IPS DF 19.7 (cell line): ENCODE measurements around the gene ECSIT.
"Not testable (repeated sequence)": the region's sequence is repeated elsewhere in the genome, so short reads cannot be mapped to it uniquely, and the experiment has no call there.

Experiments used
- DNase-seq: peaks from one replicate; pipeline ENCODE4 v3.0.0-alpha.2; 2013; ENCODE audit warnings: low read depth, low spot score

ECSIT gene

DNA sequence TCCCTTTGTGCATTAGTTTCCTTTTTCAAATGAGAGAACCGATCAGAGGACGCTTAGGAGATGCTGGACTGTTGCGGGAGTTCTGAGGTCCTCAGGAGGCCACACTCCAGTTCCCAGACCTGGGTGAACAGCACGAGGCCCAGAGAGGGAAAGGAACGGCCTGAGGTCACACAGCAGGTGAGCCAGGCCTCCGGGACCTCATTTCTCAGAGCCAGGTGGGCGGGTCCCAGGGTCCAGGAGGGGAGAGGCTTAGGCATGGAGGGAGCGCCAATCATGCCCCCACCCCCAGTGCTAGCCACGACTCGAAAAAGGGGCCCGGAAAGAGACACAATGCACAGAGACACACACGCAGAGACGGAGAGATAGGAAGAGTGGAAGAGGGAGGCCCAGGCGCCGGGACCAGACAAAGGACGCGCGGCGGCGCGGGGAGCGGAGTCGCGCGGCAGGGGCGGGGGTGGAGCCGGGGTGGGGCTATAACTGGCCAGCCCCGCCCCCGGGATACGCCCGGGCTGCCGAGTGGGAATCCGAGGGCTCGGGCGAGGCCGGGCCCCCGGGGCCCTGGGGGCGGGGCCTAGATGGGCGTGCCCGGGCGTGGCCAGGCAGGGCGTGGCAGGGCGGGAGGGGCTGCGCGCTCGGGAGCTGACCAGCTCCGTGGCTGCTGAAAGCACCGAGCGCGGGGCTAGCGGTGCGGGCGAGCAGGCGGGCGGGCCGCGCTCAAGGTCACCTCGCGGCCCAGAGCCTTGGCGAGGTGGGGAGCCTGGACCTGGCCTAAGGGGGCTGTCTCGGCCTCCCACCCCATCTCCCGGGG lies 49.6 kb downstream of the ECSIT start:
- no peak for DNase-seq

DNA sequence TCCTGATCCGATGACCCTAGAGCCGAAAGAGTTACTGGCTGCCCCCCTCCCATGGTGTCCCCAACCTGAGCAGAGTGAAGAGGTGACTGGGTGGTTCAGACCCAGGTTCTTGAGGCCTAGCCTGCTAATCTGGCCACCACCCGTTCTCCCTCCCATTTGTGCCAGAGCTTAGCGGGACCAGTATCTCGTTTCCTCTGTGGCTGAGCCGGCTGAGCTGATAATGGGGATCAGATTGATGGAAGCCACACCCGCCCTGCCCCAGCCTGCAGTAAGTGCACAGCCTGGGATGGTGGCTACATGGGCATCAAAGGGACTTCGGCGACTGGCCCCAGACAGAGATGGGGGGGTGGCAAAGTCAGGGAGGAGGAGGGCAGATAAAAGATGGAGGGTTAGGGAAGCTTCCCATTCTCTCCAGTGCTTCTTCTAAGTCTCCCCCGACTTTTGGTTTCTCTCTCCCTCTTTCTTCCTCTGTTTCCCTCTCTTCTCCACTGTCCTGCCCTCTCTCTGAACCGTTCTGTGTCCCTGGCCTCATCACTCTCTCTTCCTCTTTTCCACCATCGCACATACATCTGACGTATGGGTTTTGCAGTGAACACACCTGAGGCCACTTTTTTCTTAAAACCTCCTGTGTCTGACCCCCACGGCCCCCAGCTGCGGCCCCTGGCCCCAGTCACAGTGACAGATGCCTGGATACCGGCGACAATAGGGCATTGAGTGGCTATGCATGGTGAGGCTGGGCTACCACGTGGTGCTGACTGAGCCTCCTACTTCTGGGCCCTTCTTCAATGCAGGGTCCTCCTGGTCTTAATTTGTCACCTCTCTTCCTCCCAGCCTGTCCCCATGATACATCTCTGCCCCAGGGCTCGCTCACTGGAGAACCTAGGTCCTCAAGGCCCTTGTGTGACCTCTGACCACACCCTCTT lies 50.5 kb downstream of the ECSIT start:
- DNase-seq, result no peak

GRCh38 chr19:11475861-11476260 lies 53.1 kb downstream of the ECSIT start:
- DNase-seq, result no peak

GRCh38 chr19:11475343-11475742 lies 53.6 kb downstream of the ECSIT start:
- DNase-seq, result not testable (repeated sequence)

GRCh38 chr19:11473725-11474124 lies 55.2 kb downstream of the ECSIT start:
- no peak for DNase-seq

DNA sequence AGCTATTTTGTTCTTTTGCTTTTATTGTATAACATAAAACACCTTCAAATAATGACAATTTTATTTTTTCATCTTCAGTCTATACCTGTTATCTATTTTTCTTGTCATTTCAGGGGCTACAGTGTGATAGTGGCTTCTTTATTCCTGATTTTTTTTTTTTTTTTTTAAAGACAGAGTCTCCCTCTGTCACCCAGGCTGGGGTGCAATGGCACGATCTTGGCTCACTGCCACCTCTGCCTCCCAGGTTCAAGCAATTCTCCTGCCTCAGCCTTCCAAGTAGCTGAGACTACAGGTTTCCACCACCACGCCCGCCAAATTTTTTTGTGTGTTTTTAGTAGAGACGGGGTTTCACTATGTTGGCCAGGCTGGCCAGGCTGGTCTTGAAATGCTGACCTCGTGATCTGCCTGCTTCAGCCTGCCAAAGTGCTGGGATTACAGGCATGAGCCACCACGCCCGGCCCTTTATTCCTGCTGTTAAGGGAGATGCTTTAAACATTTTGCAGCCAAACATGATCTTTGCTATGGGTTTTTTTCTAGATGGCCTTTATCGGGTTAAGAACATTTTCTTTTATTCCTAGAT lies 60.6 kb downstream of the ECSIT start:
- DNase-seq, result not testable (repeated sequence)

DNA sequence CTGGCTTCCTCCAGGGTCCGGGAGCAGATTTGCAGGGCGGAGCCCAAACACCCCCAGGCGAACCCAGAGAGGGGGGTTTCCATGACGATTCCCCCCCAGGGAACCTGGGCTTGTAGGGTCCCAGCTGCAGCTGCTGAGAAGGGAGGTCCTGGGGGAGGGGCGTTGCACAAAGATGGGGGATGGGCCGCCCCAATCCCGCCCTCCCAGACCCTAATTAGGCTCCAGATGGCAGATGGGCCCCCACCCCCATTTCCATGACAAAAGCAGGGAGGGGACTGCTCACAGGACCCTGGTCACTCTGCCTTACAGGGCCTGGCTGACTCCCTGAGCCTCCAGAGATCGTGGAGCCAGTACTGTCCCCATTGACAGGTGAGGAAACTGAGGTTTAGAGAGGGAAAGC lies 63.3 kb downstream of the ECSIT start:
- DNase-seq, result no peak

GRCh38 chr19:11464333-11465265 lies 64.3 kb downstream of the ECSIT start:
- DNase-seq, result no peak

GRCh38 chr19:11463391-11463790 lies 65.5 kb downstream of the ECSIT start:
- DNase-seq, result no peak

GRCh38 chr19:11461453-11461852 lies 67.5 kb downstream of the ECSIT start:
- DNase-seq, result no peak

DNA sequence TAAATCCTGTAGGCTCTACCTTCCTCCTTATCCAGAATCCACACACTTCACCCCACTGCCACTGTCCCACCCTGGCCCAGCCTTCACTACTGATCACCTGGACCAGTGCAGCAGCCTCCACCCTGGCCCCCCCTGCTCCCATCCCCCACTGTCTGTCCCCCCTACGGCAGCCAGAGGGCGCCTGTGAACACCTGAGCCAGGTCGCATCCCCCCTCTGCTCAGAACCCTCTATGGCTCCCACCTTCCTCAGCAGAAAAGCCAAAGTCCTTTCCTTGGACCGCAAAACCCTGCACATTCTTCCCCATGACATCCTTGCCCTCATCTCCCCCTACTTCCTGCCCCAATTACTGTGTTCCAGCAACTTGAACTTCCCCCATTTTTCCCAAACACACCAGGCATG lies 68.7 kb downstream of the ECSIT start:
- DNase-seq, result no peak

DNA sequence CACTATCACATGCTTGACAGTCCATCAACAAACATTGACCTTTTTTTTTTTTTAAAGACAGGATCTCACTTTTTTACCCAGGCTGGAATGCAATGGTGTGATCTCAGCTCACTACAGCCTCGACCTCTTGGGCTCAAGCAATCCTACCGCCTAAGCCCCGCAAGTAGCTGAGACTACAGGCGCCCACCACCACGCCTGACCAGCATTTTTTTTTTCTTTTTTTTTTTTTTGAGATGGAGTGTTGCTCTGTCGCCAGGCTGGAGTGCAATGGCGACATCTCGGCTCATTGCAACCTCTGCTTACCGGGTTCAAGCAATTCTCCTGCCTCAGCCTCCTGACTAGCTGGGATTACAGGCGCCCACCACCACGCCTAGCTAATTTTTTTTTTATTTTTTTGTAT lies 70.0 kb downstream of the ECSIT start:
- not testable (repeated sequence) for DNase-seq

DNA sequence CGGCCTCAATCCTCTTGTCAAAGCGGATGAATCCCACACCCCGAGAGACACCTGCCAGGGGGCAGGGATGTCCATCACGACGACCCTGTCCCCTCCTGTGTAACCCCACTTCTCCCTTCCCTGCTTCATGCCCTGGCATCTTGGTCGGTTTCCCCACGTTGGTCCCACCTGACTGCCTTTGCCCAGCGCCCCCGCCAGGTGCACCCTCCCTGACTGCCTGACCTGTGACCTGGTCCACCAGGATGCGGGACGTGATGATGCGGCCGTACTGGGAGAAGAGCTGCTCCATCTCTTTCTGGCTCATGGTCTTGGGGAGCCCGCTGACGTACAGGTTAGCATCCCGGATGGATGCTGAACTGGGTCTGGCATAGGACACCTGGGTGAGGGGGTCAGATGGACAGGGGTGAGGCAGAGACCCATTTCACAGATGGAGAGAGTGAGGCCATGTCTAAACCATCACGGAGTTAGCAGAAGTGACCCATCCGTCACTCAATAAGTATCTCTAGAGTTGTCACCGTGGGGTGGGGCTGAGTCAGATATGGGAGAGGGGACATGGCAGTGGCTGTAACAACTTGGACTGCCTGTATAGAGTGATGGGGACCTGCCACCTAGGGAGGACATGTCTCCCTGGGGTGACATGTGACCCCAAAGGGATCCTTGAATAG lies 70.6 kb downstream of the ECSIT start:
- DNase-seq, result no peak

DNA sequence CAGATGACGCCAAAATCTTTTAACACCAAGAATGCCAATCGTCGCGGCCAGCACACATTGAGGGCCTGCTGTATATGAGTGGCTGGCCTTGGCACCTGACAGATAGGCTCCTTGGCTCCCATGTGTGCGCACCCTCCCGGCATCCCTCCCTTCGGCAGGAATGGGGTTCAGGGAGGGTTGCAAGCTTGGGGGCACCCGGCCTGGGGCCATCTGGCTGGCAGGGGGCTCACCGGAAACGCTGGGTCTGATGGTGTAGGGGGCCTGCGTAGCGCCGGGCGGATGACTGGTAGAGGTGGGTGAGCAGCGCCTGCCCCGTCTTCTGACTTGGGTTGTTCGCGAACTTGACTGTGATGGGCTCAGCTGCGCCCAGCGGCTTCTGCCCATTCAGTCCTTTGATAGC lies 71.1 kb downstream of the ECSIT start:
- DNase-seq, result no peak

GRCh38 chr19:11457115-11457514 lies 71.8 kb downstream of the ECSIT start:
- DNase-seq, result no peak

DNA sequence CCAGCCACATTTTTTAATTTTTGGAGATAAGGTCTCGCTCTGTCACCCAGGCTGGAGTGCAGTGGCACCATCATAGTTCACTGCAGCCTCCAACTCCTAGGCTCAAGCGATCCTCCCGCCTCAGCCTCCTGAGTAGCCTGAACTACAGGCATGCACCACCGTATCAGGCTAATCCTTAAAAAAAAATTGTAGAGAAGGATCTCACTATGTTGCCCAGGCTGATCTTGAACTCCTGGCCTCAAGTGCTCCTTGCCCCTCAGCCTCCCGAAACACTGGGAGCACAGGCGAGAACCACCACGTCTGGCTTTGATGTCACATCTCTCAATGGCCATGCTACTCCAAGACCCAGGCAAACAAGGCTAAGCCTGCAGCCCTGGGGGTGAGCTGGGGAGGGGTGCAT lies 72.3 kb downstream of the ECSIT start:
- no peak for DNase-seq
